ENCODE measurements around the gene M1AP. TPM values are rescaled to one million over a fixed set of nuclear protein-coding genes. Genes with fewer than 3 reads are reported as not detected.

Gene M1AP
- polyA plus RNA-seq, 1 of the 3 experiments (the other 2 are of a cell fraction): 0.02 TPM

DNA sequence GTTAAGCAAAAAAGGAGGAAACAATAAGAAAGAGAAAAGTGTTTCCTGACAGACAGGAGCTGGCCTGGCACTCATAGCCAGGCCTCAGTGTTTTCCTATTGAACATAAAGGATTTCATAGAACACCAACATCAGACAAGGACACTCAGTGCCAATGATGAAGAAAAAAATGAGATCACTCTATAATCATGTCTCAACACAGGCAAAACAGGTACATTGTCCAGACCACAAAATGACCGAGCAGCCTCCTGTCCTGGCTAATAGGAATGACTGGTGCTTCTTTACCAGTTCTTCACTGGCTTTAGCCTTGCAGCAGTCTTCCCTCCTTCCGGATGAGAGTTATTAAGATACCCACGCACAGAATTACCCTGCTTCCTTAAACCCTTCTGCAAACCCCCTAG lies 41.5 kb upstream of the M1AP start:
- no peak overlapping the region for H3K4me3 ChIP-seq (ENCODE audit: low read depth in 2 of 2, low read length in 1 of 2)
- no peaks in the 10 kb centered on the region for H3K27me3 ChIP-seq (ENCODE audit: insufficient read depth)
- no peak overlapping the region for H2AFZ ChIP-seq (ENCODE audit: low read depth)
- H3K79me2 ChIP-seq (ENCODE audit: insufficient read depth): no peaks in the 10 kb centered on the region
- H3K27ac ChIP-seq (ENCODE audit: low read depth in 2 of 2, low read length in 1 of 2): no peak overlapping the region
- H3F3A ChIP-seq (replicated peaks; ENCODE audit: insufficient read depth): no peaks in the 10 kb centered on the region
- ChIA-PET POLR2A (no interaction called here), CTCF (interaction anchor here (1.3 to 3.4 kb wide), 4 partner anchors 10 to 187 kb away, joined by 3 to 45 read pairs (median 10); no protein-coding TSS in a partner anchor)
- 61% methylated on average over 3 of the region's 3 CpGs for WGBS (ENCODE audit: low lambda C conversion rate)
- no peak for DNase-seq
- no peaks in the 10 kb centered on the region for H3K9me2 ChIP-seq
- H3K36me3 ChIP-seq (replicated peaks in 1 of 2; ENCODE audit: control insufficient read depth in 1 of 2, insufficient read depth in 2 of 2, low read length in 1 of 2): no peaks in the 10 kb centered on the region
- H3K9ac ChIP-seq: no peak overlapping the region
- no peak overlapping the region for H3K4me2 ChIP-seq
- TF ChIP-seq TEAD4 (IDR thresholded peaks at IDR 0.05; ENCODE audit: borderline replicate concordance, insufficient read depth) (no peak), PBX3 (IDR thresholded peaks at IDR 0.05) (no peak), POLR2AphosphoS5 (IDR thresholded peaks at IDR 0.05; ENCODE audit: low read depth, low read length) (no peak), TAF1 (IDR thresholded peaks at IDR 0.05; ENCODE audit: borderline replicate concordance, low read depth, low read length) (no peak), JUND (IDR thresholded peaks at IDR 0.05) (no peak), FOSL2 (IDR thresholded peaks at IDR 0.05; ENCODE audit: borderline replicate concordance, low read depth) (no peak), YY1 (IDR thresholded peaks at IDR 0.05; ENCODE audit: low read depth) (no peak), RCOR1 (IDR thresholded peaks at IDR 0.05; ENCODE audit: low read length) (no peak), EP300 (IDR thresholded peaks at IDR 0.05; ENCODE audit: borderline replicate concordance in 1 of 2, low read depth in 1 of 2, low read length in 1 of 2) (no peak), ZBTB33 (IDR thresholded peaks at IDR 0.05; ENCODE audit: borderline replicate concordance, low read depth) (no peak)
- TF ChIP-seq, protein P1, sequence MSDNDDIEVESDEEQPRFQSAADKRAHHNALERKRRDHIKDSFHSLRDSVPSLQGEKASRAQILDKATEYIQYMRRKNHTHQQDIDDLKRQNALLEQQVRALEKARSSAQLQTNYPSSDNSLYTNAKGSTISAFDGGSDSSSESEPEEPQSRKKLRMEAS (IDR thresholded peaks at IDR 0.05; ENCODE audit: low read depth): no peak
- no peaks in the 10 kb centered on the region for H3K9me3 ChIP-seq
- no peaks in the 10 kb centered on the region for H4K20me1 ChIP-seq (ENCODE audit: insufficient read depth)
- no peaks in the 10 kb centered on the region; a peak in 1 of 4 replicates for H3K4me1 ChIP-seq (ENCODE audit: control insufficient read depth in 1 of 2, insufficient read depth in 2 of 2, low read depth in 1 of 2, low read length in 1 of 2)

GRCh38 chr2:74688881-74689280 lies 40.8 kb upstream of the M1AP start:
- no peaks in the 10 kb centered on the region for H3K27me3 ChIP-seq (ENCODE audit: insufficient read depth)
- no peaks in the 10 kb centered on the region for H3K79me2 ChIP-seq (ENCODE audit: insufficient read depth)
- ChIA-PET POLR2A (no interaction called here), CTCF (interaction anchor here (0.7 to 3.4 kb wide), 8 partner anchors 8 to 231 kb away, joined by 3 to 45 read pairs (median 5); no protein-coding TSS in a partner anchor)
- H4K20me1 ChIP-seq (ENCODE audit: insufficient read depth): no peaks in the 10 kb centered on the region
- no peaks in the 10 kb centered on the region; a peak in 1 of 4 replicates for H3K4me1 ChIP-seq (ENCODE audit: control insufficient read depth in 1 of 2, insufficient read depth in 2 of 2, low read depth in 1 of 2, low read length in 1 of 2)
- no peak overlapping the region for H3K4me2 ChIP-seq
- no peaks in the 10 kb centered on the region for H3F3A ChIP-seq (replicated peaks; ENCODE audit: insufficient read depth)
- H3K9me3 ChIP-seq: no peaks in the 10 kb centered on the region
- H3K4me3 ChIP-seq (ENCODE audit: low read depth in 2 of 2, low read length in 1 of 2): no peak overlapping the region
- H2AFZ ChIP-seq (ENCODE audit: low read depth): no peak overlapping the region
- H3K36me3 ChIP-seq (replicated peaks in 1 of 2; ENCODE audit: control insufficient read depth in 1 of 2, insufficient read depth in 2 of 2, low read length in 1 of 2): no peaks in the 10 kb centered on the region
- H3K9ac ChIP-seq: no peak overlapping the region
- TF ChIP-seq GABPA (IDR thresholded peaks at IDR 0.05; ENCODE audit: low read depth): no peak
- TF ChIP-seq ZBTB33 (IDR thresholded peaks at IDR 0.05; ENCODE audit: borderline replicate concordance, low read depth): no peak
- no peak for TF ChIP-seq RFX5 (IDR thresholded peaks at IDR 0.05; ENCODE audit: low read length)
- TF ChIP-seq JUND (IDR thresholded peaks at IDR 0.05): no peak
- no peak for TF ChIP-seq FOSL2 (IDR thresholded peaks at IDR 0.05; ENCODE audit: borderline replicate concordance, low read depth)
- TF ChIP-seq NRF1 (IDR thresholded peaks at IDR 0.05; ENCODE audit: low read depth, low read length): no peak
- TF ChIP-seq, protein P1 (IDR thresholded peaks at IDR 0.05; ENCODE audit: low read depth): no peak
- TF ChIP-seq RAD21 (IDR thresholded peaks at IDR 0.05; ENCODE audit: low read length): no peak
- no peak for TF ChIP-seq CHD2 (IDR thresholded peaks at IDR 0.05; ENCODE audit: low read length, partially characterized antibody)
- TF ChIP-seq TCF12 (IDR thresholded peaks at IDR 0.05): no peak
- TF ChIP-seq TEAD4 (IDR thresholded peaks at IDR 0.05; ENCODE audit: borderline replicate concordance, insufficient read depth): no peak
- TF ChIP-seq SIN3A (IDR thresholded peaks at IDR 0.05; ENCODE audit: borderline replicate concordance, low read depth, low read length): no peak
- TF ChIP-seq TAF1 (IDR thresholded peaks at IDR 0.05; ENCODE audit: borderline replicate concordance, low read depth, low read length): no peak
- TF ChIP-seq ELF1 (IDR thresholded peaks at IDR 0.05): no peak
- no peak for TF ChIP-seq RXRA (IDR thresholded peaks at IDR 0.05; ENCODE audit: borderline replicate concordance, low read depth)
- 92% methylated on average over 1 of the region's 1 CpG for WGBS (ENCODE audit: low lambda C conversion rate)
- no peaks in the 10 kb centered on the region for H3K9me2 ChIP-seq
- no peak overlapping the region for H3K27ac ChIP-seq (ENCODE audit: low read depth in 2 of 2, low read length in 1 of 2)
- DNase-seq: no peak

All from SK-N-SH (cell line).